ENCODE results near the gene PLEKHG7.
"Not testable (repeated sequence)": the region's sequence is repeated elsewhere in the genome, so short reads cannot be mapped to it uniquely, and the experiment has no call there.

The PLEKHG7 gene

DNA sequence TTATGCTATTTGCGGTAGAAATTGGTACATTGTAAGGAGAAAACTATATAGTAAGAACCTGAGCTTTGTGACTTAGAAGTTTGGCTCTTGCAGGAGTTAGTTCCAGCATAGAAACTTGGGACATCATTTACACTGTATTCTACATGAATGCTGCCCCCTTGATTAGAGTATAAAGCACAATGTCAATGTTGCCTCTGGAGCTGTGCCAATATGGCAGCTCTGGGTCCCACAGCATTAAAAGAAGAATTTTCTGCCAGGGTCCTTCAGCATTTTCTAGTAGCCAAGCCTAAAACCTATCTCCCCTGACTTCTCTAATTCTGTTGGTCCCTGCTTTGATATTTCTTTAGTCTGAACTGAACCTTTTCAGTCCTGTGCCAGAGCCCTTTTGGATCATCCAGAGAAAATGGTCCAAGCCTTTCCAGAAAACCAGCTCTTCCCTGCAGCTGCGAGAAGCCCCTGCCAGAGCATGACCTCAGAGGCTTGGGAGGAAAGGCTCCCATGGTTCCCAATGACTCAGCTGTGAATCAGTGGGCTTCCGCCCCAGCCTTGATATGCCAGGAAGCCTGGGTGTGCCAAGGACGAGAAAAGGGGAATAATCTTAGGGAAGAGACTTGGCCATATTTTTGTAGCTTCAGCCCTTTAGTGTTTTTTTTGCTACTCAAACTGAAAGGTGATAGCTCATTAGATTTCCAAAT is 43.2 kb downstream of the PLEKHG7 start:
- peak; percentile 89 for DNase-seq (ENCODE audit: low read depth, low spot score)

GRCh38 chr12:92747151-92747550 is 44.4 kb downstream of the PLEKHG7 start:
- DNase-seq (ENCODE audit: low read depth, low spot score): no peak

GRCh38 chr12:92749691-92750090 is 46.9 kb downstream of the PLEKHG7 start:
- not testable (repeated sequence) for DNase-seq (ENCODE audit: low read depth, low spot score)

DNA sequence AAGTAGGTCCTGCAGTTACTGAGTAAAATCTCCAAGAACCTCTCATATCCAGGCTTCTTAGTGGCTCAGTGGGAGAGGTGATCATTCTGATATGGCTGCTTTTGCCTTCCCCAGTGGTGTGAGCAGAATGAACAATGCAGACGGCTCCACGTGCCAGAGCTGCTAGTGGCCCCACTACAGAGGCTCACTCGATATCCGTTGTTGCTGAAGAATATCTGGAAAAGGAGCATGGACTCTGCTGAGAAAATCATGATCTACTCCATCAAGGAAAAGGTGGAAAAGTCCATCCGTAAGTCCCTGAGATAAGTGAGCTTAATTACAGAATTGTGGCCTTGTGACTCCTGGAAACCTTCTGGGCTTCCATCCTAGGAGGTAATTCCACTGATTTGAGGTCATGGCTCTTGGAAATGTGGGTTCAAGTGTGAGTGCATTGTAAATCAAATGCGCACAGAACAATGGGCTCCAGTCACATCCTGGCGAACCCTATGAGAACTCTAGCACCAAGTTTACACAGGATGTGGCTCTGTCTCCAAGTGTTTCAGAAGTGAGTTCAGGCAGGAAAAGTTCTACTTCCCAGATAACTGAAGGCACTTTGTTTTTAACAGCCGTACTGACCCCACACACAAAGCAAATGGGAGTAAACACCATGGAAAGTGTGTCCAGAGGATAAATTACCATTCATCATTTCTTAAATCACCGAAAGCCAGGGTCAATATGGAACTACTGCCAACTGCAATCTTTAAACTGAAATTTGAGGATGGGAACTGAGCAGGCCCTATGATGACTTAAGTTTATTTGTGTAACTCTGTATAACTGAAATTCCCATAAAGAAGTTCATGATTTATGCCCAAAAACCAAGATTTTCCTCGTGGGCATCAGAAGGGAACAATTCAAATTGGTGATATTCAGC is 51.4 kb downstream of the PLEKHG7 start:
- DNase-seq (ENCODE audit: low read depth, low spot score): no peak

- no peak for DNase-seq (ENCODE audit: low read depth, low spot score)
Observed at GRCh38 chr12:92756898-92757596, 54.3 kb downstream of the PLEKHG7 start.

DNA sequence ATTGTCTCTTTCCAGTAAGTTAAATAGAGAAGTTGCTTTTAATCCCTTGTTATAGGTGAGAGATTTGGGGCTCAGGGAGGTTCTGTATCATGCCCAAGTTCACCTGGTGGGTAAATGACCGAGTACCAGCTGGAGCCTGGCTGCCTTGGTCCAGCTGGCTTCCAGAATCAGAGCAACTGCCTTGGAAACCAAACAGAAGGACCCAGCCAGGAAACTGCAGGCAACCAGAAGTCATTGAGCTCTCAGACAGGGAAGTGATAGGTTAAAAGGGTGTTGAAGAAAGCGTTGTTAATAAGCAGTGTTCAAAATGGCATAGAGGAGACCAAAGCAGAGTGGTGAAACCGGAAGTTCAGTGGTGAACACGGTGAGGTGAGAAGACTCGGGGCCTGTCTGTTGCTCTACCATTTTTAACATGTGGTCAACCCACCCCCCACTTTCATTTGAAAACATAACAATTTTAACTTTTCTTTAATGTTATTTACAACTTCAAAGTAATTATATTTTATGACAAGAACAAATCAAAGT is 54.9 kb downstream of the PLEKHG7 start:
- DNase-seq (ENCODE audit: low read depth, low spot score): no peak

- peak; percentile 45 for DNase-seq (ENCODE audit: low read depth, low spot score)
Observed at GRCh38 chr12:92759634-92760268, 57.0 kb downstream of the PLEKHG7 start.

- DNase-seq (ENCODE audit: low read depth, low spot score): no peak
Observed at GRCh38 chr12:92762773-92763172, 60.0 kb downstream of the PLEKHG7 start.

- DNase-seq (ENCODE audit: low read depth, low spot score): no peak
Observed at GRCh38 chr12:92764831-92765230, 62.0 kb downstream of the PLEKHG7 start.

GRCh38 chr12:92765871-92766270 is 63.1 kb downstream of the PLEKHG7 start:
- no peak for DNase-seq (ENCODE audit: low read depth, low spot score)

DNA sequence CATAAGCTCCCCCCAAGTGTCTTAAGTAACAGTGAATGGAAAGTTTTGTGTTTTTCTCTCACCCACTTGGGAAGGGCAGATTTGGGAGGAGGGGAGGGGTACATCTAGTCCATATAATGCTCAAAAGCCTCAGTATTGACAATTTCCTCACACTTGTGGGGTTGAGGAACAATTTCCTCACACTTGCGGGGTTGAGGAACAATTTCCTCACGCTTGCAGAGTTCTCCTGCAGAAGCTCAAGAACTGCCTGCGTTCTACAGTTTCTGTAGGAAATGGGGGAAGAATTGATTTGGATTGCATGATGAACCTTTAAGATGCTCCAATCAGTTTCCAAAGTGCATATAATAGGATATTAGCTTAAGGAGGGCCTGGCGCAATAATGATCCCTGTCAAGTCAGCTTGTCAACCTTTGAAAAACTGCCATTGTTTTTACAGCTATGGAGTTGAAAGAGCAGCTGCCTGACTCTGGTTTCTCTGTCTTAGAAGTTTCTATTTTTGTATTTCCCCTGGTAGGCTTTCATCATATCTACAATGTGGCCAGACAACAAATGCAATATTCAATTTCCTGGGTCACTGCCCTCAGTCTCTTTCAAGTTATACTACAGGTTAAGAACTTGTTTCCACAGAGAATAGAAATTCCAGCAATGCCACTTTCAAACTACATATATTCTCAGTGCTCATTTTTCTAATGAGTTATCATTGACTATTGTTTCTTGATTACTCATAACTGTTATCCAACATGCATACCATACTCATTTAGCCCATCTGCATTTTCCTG is 66.5 kb downstream of the PLEKHG7 start:
- DNase-seq (ENCODE audit: low read depth, low spot score): no peak

DNA sequence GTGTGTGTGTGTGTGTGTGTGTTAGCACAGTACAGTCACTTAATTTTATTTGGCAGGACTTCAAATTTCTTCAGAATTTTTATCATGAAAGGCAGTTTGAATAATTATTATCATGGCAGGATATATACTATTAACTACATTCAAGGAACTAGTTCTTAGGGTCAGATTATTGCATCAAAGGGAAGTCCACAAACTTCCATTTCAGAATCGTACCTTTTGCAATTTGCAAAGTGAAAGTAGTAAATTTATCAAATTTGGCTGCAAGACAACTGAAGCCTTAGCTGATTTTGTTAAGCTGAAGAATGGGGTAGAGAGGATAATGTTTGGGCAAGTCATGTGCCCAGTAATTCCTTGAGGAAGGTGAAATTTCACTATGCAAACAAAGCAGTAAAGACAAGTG is 68.2 kb downstream of the PLEKHG7 start:
- DNase-seq (ENCODE audit: low read depth, low spot score): no peak

DNA sequence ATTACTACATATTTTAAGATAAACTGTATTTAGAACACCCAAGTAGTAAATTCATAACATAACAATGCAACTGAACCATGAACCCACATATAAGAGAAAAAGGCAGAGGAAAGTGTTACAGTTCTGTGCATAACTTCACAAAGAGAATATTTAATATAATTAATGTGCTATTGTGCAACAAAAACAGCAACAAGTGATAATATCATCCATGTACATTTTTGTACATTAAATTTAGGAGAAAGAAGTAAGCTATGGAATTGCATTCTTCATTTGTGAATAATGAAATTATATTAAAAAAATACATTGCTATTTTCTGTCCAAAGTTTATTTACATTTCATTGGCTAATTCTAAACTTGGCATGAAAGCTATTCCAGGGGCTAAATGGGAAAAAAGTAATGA is 72.6 kb downstream of the PLEKHG7 start:
- no peak for DNase-seq (ENCODE audit: low read depth, low spot score)

- DNase-seq (ENCODE audit: low read depth, low spot score): no peak
Observed at GRCh38 chr12:92778525-92778924, 75.7 kb downstream of the PLEKHG7 start.

- no peak for DNase-seq (ENCODE audit: low read depth, low spot score)
Observed at GRCh38 chr12:92779902-92780301, 77.1 kb downstream of the PLEKHG7 start.

- no peak for DNase-seq (ENCODE audit: low read depth, low spot score)
Observed at GRCh38 chr12:92784356-92784755, 81.6 kb downstream of the PLEKHG7 start.

GRCh38 chr12:92784797-92785562 is 82.2 kb downstream of the PLEKHG7 start:
- DNase-seq (ENCODE audit: low read depth, low spot score): peak; percentile 45

DNA sequence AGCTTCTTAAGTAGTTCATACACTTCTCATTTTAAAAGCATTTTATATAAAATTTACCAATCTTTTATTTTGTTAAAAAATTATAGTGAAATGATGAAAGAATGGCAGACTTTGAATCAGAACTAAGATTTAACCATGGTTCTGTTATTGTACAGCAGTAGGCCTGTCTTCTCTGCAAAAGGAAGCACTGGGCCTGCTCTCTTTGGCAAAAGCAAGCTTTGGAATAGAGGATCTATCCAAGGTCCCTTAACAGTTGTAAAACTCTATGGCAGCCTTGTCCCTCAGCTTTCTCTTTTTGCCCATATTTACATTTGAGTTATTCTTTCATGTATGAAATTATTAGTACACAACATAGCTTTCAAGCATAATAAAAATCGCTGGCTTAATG is 82.8 kb downstream of the PLEKHG7 start:
- DNase-seq (ENCODE audit: low read depth, low spot score): no peak

DNA sequence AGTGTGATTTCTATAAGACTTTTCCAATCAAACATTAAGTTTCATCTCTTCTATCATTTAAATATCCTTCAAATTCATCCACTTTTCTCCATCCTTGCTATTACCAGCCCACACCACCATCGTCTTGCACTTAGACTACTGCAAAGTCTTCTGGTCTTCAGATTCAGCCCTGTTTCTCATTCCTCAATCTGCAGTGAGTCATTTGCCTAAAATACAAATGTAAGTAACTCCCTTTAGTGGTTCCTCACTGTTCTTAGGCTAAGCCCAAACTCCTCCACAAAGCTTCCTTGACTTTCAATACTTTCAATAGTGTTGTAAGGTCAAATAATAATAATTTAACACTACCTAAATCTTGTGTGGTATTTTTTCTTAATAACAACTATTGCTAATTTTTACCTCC is 83.3 kb downstream of the PLEKHG7 start:
- no peak for DNase-seq (ENCODE audit: low read depth, low spot score)

DNA sequence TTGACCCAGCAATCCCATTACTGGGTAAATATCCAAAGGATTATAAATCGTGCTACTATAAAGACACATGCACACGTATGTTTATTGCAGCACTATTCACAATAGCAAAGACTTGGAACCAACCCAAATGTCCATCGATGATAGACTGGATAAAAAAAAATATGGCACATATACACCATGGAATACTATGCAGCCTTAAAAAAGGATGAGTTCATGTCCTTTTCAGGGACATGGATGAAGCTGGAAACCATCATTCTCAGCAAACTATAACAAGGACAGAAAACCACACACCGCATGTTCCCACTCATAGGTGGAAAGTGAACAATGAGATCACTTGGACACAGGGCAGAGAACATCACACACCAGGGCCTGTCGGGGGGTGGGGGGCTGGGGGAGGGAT is 91.6 kb downstream of the PLEKHG7 start:
- DNase-seq (ENCODE audit: low read depth, low spot score): not testable (repeated sequence)
